ENCODE results near the gene URB1.
"Not testable (repeated sequence)": the region's sequence is repeated elsewhere in the genome, so short reads cannot be mapped to it uniquely, and the experiment has no call there.

URB1 gene

GRCh38 chr21:32321480-32321879, 71.3 kb downstream of the URB1 start:
- no peak for DNase-seq (ENCODE audit: low read depth, low spot score)

GRCh38 chr21:32320726-32321125, 72.1 kb downstream of the URB1 start:
- no peak for DNase-seq (ENCODE audit: low read depth, low spot score)

GRCh38 chr21:32320059-32320458, 72.8 kb downstream of the URB1 start:
- DNase-seq (ENCODE audit: low read depth, low spot score) = no peak

- no peak for DNase-seq (ENCODE audit: low read depth, low spot score)
Observed at GRCh38 chr21:32319012-32319411, 73.8 kb downstream of the URB1 start.

- no peak for DNase-seq (ENCODE audit: low read depth, low spot score)
Observed at GRCh38 chr21:32317726-32318125, 75.1 kb downstream of the URB1 start.

- DNase-seq (ENCODE audit: low read depth, low spot score) = no peak
Observed at GRCh38 chr21:32316361-32317215, 76.2 kb downstream of the URB1 start.

- no peak for DNase-seq (ENCODE audit: low read depth, low spot score)
Observed at GRCh38 chr21:32315511-32316281, 77.1 kb downstream of the URB1 start.

GRCh38 chr21:32314806-32315205, 78.0 kb downstream of the URB1 start:
- DNase-seq (ENCODE audit: low read depth, low spot score) = no peak

GRCh38 chr21:32312976-32313375, 79.8 kb downstream of the URB1 start:
- no peak for DNase-seq (ENCODE audit: low read depth, low spot score)

- no peak for DNase-seq (ENCODE audit: low read depth, low spot score)
Observed at GRCh38 chr21:32312326-32312725, 80.5 kb downstream of the URB1 start.

GRCh38 chr21:32311621-32312020, 81.2 kb downstream of the URB1 start:
- no peak for DNase-seq (ENCODE audit: low read depth, low spot score)

GRCh38 chr21:32310976-32311375, 81.8 kb downstream of the URB1 start:
- DNase-seq (ENCODE audit: low read depth, low spot score) = not testable (repeated sequence)

- peak; percentile 63 for DNase-seq (ENCODE audit: low read depth, low spot score)
Observed at GRCh38 chr21:32309906-32310460, 82.8 kb downstream of the URB1 start.

GRCh38 chr21:32308696-32309095, 84.1 kb downstream of the URB1 start:
- no peak for DNase-seq (ENCODE audit: low read depth, low spot score)

GRCh38 chr21:32307706-32308105, 85.1 kb downstream of the URB1 start:
- DNase-seq (ENCODE audit: low read depth, low spot score) = no peak

GRCh38 chr21:32306021-32306780, 86.6 kb downstream of the URB1 start:
- DNase-seq (ENCODE audit: low read depth, low spot score) = peak; percentile 92

GRCh38 chr21:32304998-32305397, 87.8 kb downstream of the URB1 start:
- DNase-seq (ENCODE audit: low read depth, low spot score) = no peak

GRCh38 chr21:32303385-32303784, 89.4 kb downstream of the URB1 start:
- DNase-seq (ENCODE audit: low read depth, low spot score) = no peak

GRCh38 chr21:32302560-32302959, 90.3 kb downstream of the URB1 start:
- DNase-seq (ENCODE audit: low read depth, low spot score) = no peak

- DNase-seq (ENCODE audit: low read depth, low spot score) = no peak
Observed at GRCh38 chr21:32301596-32301995, 91.2 kb downstream of the URB1 start.

- no peak for DNase-seq (ENCODE audit: low read depth, low spot score)
Observed at GRCh38 chr21:32300117-32300681, 92.6 kb downstream of the URB1 start.

Data from ELF-1 (cell line).